GM18505 (cell line): ENCODE data around the gene GPATCH4.
"Not testable (repeated sequence)": the region's sequence is repeated elsewhere in the genome, so short reads cannot be mapped to it uniquely, and the experiment has no call there.

Experiments
- ATAC-seq: cut with Tn5 transposase; IDR thresholded peaks from one replicate; pipeline ENCODE4 v1.9.1; 2021; ENCODE audit not compliant: unreplicated experiment
- POLR2A ChIP-seq: IDR thresholded peaks from 4 replicates; pipeline ENCODE4 v1.6.1; 2011; ENCODE audit warnings: borderline replicate concordance; ENCODE audit not compliant: insufficient read depth, insufficient read length; ENCODE audit errors: extremely low read depth

The GPATCH4 gene

GRCh38 chr1:156598731-156599432 lies 2.4 kb downstream of the GPATCH4 start:
- ATAC-seq: no peak
- TF ChIP-seq POLR2A: no peak

GRCh38 chr1:156598125-156598524 lies 3.2 kb downstream of the GPATCH4 start:
- ATAC-seq: no peak
- TF ChIP-seq POLR2A: no peak

GRCh38 chr1:156596426-156596825 lies 4.9 kb downstream of the GPATCH4 start:
- ATAC-seq: no peak
- TF ChIP-seq POLR2A: no peak

- TF ChIP-seq POLR2A: no peak
- ATAC-seq: no peak
These were observed 6.3 kb downstream of the GPATCH4 start for GRCh38 chr1:156595016-156595415.

- TF ChIP-seq POLR2A: no peak
- no peak for ATAC-seq
These were observed 7.1 kb downstream of the GPATCH4 start for GRCh38 chr1:156594190-156594589.

- ATAC-seq: no peak
- no peak for TF ChIP-seq POLR2A
These were observed 7.7 kb downstream of the GPATCH4 start for GRCh38 chr1:156593661-156593989.

GRCh38 chr1:156592910-156593660 lies 8.2 kb downstream of the GPATCH4 start:
- ATAC-seq: no peak
- peak; percentile 21 for TF ChIP-seq POLR2A

- TF ChIP-seq POLR2A: peak; percentile 15
- no peak for ATAC-seq
These were observed 8.9 kb downstream of the GPATCH4 start for GRCh38 chr1:156592158-156592909.

- ATAC-seq: peak; percentile 85
- peak; percentile 95 for TF ChIP-seq POLR2A
These were observed 9.7 kb downstream of the GPATCH4 start, which contains the start of gene NAXE for GRCh38 chr1:156591432-156592157. TSS of gene NAXE (plus strand) at chr1:156591776. CDS start at chr1:156591805, 29 bp downstream.

GRCh38 chr1:156591181-156591431 lies 10.2 kb downstream of the GPATCH4 start:
- TF ChIP-seq POLR2A: no peak
- no peak for ATAC-seq

- no peak for TF ChIP-seq POLR2A
- no peak for ATAC-seq
These were observed 10.7 kb downstream of the GPATCH4 start for GRCh38 chr1:156590326-156591180.

- ATAC-seq: no peak
- TF ChIP-seq POLR2A: no peak
These were observed 11.7 kb downstream of the GPATCH4 start for GRCh38 chr1:156589546-156589945.

GRCh38 chr1:156587927-156588326 lies 13.4 kb downstream of the GPATCH4 start:
- not testable (repeated sequence) for ATAC-seq

- no peak for TF ChIP-seq POLR2A
These were observed 14.3 kb downstream of the GPATCH4 start for GRCh38 chr1:156586892-156587477.

More at GRCh38 chr1:156586892-156587477, 14.3 kb downstream of the GPATCH4 start:
- no peak for ATAC-seq
